Chondrocyte (in vitro differentiated cells): Measurements from ENCODE around the gene VTN. TPM values are rescaled to one million over a fixed set of nuclear protein-coding genes. Genes with fewer than 3 reads are reported as not detected.

Experiments
- DNase-seq: peaks from one replicate; pipeline ENCODE4 v3.0.0; 2021; ENCODE audit warnings: mixed read lengths, low spot score
- H3K27ac Mint-ChIP-seq: one replicate; pipeline ENCODE4 v1.8.0; 2021; ENCODE audit warnings: mild to moderate bottlenecking, moderate library complexity, mixed read lengths; ENCODE audit not compliant: unreplicated experiment
- H3K27me3 Mint-ChIP-seq: 2 replicates; pipeline ENCODE4 v1.8.0; 2021; ENCODE audit warnings: low read depth, mixed read lengths
- H3K36me3 Mint-ChIP-seq: 2 replicates; pipeline ENCODE4 v1.8.0; 2021; ENCODE audit warnings: low read depth, mixed read lengths
- H3K4me1 Mint-ChIP-seq: 2 replicates; pipeline ENCODE4 v1.8.0; 2021; ENCODE audit warnings: low read depth, mild to moderate bottlenecking, mixed read lengths
- H3K4me3 Mint-ChIP-seq: one replicate; pipeline ENCODE4 v1.8.0; 2021; ENCODE audit warnings: mild to moderate bottlenecking, moderate library complexity, mixed read lengths; ENCODE audit not compliant: unreplicated experiment
- H3K9me3 Mint-ChIP-seq: 2 replicates; pipeline ENCODE4 v1.8.0; 2021; ENCODE audit warnings: low read depth, mixed read lengths
- total RNA-seq: library from RNA; stranded (reverse); gene quantifications from 3 replicates; pipeline ENCODE4 v1.2.1, GENCODE V29; 2021
- TF ChIP-seq, protein P1 (sequence below): fragments of 200-600 bp; sonication (generic); IDR thresholded peaks from 2 replicates; pipeline ENCODE4 v1.5.0; 2021; ENCODE audit warnings: antibody characterized with exemption, mild to moderate bottlenecking, moderate library complexity

The VTN gene
- total RNA-seq, 1 donor from 2014 or later = 0.55 TPM

DNA sequence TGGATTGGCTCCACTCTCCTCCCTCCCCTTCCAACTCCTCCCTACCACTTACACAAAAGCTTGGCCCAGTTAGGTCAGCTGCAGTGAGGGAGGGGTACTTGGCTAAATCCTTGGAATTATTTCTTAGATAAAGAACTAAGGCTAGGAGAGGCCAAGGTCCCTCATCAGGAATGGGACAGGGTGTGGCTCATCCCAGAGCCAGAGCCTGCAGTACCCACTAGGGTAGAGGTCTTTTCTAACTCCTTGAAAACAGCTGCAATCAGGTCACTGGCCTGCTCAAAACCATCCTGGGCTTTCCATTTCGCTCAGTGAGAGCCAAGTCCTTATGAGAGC lies 37.8 kb upstream of the VTN start:
- H3K4me3 Mint-ChIP-seq = no peak overlapping the region
- TF ChIP-seq, protein P1, sequence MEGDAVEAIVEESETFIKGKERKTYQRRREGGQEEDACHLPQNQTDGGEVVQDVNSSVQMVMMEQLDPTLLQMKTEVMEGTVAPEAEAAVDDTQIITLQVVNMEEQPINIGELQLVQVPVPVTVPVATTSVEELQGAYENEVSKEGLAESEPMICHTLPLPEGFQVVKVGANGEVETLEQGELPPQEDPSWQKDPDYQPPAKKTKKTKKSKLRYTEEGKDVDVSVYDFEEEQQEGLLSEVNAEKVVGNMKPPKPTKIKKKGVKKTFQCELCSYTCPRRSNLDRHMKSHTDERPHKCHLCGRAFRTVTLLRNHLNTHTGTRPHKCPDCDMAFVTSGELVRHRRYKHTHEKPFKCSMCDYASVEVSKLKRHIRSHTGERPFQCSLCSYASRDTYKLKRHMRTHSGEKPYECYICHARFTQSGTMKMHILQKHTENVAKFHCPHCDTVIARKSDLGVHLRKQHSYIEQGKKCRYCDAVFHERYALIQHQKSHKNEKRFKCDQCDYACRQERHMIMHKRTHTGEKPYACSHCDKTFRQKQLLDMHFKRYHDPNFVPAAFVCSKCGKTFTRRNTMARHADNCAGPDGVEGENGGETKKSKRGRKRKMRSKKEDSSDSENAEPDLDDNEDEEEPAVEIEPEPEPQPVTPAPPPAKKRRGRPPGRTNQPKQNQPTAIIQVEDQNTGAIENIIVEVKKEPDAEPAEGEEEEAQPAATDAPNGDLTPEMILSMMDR = no peak
- peaks cover 9% of the 10 kb centered on the region for H3K27me3 Mint-ChIP-seq

DNA sequence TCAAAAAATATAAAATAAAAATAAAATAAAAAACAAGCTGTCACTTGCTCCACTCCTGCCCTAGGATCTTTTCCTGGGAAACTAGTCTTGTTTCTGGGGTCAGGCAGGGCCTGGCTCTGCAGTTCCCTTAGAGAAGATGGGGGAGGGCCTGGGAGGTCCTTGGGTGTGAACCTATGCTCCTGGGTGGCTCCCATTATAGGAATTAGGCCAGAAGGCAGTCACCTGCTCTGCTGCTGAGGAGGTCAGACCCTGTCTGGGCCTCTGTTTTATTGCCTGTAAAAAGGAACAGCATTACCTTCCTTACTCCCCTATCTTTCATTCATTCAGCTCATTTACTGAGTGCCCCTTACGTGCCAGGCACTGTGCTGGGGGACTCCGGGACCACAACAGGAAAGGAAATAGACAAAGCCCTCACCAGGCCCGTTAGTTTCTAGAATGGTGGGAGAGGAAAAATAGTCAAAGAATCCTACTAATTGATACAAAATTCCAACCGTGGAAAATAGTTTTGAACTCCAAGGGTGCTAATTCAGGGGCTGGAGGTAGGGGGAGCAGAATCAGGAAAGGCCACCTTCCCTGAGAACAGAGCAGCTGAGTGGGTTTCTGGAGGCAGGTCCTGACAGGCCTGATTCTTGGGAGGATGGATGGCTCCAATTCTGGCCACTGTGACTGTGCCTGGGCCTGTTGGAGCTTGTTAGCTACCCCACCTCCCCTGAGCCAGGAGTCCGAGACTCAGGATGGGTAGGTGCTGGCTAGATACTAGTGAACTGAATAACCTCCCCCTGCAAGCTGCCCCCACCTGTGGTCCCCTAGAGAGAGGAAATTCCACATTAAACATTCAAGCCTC lies 37.2 kb upstream of the VTN start:
- Mint-ChIP-seq H3K27me3 (peaks cover 9% of the 10 kb centered on the region), H3K4me1 (peaks cover 21% of the 10 kb centered on the region), H3K27ac (no peak overlapping the region), H3K4me3 (no peak overlapping the region), H3K9me3 (no peaks in the 10 kb centered on the region), H3K36me3 (no peaks in the 10 kb centered on the region)
- TF ChIP-seq, protein P1 = no peak
- no peak for DNase-seq

More for the DNA sequence above, 37.8 kb upstream of the VTN start:
- Mint-ChIP-seq H3K4me1 (peaks cover 21% of the 10 kb centered on the region), H3K36me3 (no peaks in the 10 kb centered on the region), H3K9me3 (no peaks in the 10 kb centered on the region), H3K27ac (no peak overlapping the region)
- no peak for DNase-seq

DNA sequence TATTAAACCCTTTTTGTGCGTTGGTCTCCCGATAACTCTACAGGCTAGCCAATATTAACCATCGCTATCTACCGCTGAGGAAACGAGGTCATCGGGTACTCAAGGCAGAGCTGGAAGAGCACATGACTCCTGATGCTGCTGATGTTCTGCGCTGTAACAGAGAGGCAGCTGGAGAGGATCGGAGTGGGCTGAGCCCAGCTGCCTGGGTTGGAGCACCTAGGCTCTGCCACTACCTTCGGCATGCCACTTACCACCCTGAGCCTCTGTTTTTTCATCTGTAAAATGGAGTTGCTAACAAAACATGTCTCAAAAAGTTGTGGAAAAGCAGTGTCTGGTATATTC lies 36.3 kb upstream of the VTN start:
- no peak for DNase-seq
- Mint-ChIP-seq H3K27me3 (peaks cover 3% of the 10 kb centered on the region), H3K27ac (no peak overlapping the region)

DNA sequence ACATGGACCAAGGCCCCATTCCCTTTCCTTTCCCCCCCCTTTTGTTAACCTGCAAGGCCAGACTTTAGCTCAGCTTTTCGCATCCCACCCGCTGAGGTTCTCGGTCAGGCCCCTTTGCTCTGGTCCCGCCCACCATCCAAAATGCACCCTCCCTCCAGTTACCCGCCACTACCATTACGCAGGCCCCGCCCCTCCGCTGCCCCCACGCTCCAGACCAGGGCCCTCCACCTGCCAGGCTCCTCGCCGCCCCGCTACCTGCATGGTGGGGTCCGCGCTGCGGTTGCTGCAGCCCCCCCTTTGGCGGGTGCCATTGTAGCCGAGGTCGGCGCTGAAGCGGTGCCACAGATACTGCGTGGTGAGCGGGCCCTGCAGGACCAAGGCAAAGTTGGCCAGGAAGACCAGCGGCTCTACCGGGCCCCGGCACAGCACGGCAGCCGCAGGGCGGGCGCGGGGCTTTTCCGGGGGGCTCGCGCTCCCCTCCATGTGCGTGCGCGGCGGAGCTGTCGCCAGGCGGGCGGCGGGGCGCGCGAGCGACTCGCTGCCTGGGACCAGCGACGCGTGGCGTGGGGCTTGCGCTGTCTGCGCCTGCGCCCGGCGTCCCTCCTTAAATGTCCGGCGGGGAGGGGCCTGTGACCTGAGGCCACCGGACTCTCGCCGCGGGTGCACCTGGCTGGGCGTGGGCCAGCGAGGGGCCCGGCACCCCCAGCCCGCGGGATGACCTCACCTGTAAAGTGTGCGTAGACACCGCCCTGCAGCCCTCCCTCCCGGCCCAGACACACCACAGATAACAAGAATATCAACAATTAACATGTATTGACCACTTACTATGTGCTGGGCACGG lies 35.7 kb upstream of the VTN start, which contains the start of gene SLC46A1:
TSS of gene SLC46A1 (minus strand) at position 581 of the 841 bp plus-strand sequence. CDS start at position 483, 98 bp downstream.
- Mint-ChIP-seq H3K4me1 (peaks cover 21% of the 10 kb centered on the region), H3K27me3 (no peaks in the 10 kb centered on the region), H3K36me3 (no peaks in the 10 kb centered on the region), H3K9me3 (no peaks in the 10 kb centered on the region), H3K4me3 (peak within 1 kb of the TSS; percentile 84), H3K27ac (peak within 1 kb of the TSS; percentile 63)
- TF ChIP-seq, protein P1 = peak; percentile 22
- DNase-seq = peak; percentile 80

More for the DNA sequence above, 36.3 kb upstream of the VTN start:
- TF ChIP-seq, protein P1 = no peak
- Mint-ChIP-seq H3K36me3 (no peaks in the 10 kb centered on the region), H3K9me3 (no peaks in the 10 kb centered on the region), H3K4me3 (peak overlapping the region; percentile 64), H3K4me1 (peaks cover 21% of the 10 kb centered on the region)

DNA sequence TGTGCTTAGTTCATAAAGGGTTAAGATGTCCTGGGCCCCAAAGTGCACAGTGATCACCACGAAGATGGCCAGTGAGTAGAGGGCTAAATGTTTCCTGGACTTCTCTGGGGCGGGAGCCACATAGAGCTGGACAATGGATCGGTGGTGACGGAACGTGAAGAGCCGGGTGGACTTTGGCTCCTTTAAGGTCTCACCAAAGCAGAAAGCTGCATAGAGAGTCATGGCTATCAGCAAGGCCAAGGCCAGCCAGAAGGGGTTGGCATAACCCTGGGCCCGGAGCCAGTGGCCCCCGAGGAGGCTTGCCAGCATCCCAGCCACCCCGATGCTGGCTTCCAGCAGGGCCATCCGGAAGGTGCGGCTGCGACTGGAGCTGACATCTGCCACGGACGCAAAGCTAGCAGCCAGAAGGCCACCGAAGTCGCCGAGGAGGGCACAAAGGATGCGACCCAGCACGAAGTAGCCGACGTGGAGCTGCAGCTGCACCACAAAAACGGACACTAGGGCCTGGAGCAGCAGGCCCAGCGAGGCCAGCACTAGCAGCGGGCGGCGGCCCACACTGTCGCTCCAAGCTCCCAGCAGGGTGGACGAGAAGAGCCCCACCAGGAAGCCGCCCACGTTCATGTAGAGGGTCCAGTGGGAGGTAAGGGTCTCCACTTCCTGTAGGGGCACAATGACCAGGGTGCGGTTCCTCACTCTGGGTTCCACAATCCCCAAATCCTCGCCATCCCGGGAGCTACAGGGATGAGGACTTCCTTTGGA lies 34.9 kb upstream of the VTN start:
- H3K27ac Mint-ChIP-seq = peak overlapping the region; percentile 63
- H3K36me3 Mint-ChIP-seq = no peaks in the 10 kb centered on the region
- H3K9me3 Mint-ChIP-seq = no peaks in the 10 kb centered on the region
- DNase-seq = peak; percentile 76
- H3K4me3 Mint-ChIP-seq = peak overlapping the region; percentile 84
- peaks cover 21% of the 10 kb centered on the region for H3K4me1 Mint-ChIP-seq
- no peaks in the 10 kb centered on the region for H3K27me3 Mint-ChIP-seq
- TF ChIP-seq, protein P1 = no peak
